ENCODE results near the gene RAMP3.
"Not testable (repeated sequence)": the region's sequence is repeated elsewhere in the genome, so short reads cannot be mapped to it uniquely, and the experiment has no call there.

RAMP3 gene

DNA sequence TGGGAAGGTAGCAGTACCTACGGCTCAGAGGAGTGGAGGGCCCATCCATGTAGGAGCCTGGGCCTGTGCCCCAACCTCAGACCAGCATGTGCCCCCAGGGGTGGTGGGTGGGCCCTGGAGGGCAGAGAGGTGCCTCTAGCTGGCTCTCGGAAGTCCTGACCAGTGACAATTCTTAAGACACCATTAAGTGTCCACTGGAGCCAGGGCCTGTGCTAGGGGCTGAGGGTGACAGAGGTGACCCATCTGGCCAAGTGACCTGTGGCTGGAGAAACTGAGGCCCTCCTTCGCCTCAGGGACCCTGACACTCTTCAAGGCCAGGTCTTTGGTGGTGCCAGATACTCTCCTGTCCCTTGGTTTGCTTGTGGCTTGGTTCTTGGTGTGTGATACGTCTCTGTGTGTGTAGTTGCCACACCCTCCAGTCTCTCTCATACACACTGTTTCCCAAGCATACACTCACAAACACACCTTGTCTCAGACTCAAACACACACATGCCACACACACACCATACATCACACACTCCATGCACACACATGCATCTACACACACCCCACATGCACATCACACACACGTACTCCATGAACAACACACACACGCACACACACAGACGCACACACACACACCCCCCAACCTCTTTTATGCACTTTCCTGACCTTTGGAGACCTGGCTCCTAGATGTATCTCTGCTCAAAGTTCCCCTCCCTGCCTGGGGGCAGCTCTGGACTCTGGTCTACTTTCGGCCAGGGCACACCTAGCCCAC lies 897 bp upstream of the RAMP3 start:
- DNase-seq = no peak

DNA sequence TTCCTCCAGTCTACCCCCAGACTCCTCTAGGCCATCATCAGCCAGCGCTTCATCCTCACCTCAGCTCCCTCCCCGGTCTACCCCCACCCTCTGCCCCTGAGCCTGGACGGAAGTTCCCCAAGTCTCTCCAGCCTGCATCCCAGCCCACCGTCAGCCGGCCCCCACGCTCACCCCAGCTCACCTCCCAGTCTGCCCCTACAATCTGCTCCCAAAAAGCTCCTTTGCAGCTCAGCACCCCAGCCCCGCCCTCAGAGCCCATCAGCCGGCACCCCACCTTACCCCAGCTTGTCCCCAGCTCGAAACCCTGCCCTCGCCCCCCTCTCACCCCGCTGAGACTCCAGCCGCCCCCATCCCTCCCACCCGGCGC lies 322 bp upstream of the RAMP3 start:
- DNase-seq = no peak

DNA sequence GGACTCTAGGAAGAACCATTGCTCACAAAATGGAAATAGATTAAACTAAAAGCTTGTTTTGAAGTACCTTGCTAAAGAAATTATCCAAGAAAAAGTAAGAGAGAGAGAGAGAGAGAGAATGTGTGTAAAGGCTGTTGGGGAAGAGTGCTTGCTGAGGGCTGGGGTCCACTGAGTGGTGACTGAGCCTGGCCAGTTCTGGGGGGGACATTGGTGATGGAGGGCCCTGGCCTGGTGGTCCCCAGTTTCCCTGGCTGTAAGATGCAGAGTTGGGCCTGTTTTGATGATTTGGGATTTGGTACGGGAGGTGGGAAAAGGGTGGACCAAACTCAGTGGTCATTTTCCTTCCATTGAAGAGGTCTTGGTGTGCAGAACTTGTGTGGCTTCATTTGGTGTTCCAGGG lies 880 bp downstream of the RAMP3 start:
- no peak for DNase-seq

DNA sequence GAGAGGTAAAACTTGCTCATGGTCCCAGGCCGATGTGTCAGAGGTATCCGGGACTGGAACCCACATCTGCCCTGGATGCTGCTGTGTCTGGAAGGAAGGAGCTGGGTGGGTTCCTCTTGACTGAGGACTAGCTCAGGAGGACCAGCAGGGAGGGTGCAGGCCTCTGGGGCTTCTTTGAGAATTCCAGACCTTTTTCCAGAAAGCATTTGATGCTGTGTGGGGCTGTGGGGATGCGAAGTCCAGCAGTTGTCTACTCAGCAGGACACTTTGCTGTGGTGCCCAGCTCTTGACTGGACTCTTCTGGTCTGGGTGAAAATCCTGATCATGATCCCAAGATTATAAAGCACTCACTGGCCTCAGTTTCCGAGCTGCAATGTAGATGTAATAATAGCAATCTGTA lies 1.7 kb downstream of the RAMP3 start:
- no peak for DNase-seq

DNA sequence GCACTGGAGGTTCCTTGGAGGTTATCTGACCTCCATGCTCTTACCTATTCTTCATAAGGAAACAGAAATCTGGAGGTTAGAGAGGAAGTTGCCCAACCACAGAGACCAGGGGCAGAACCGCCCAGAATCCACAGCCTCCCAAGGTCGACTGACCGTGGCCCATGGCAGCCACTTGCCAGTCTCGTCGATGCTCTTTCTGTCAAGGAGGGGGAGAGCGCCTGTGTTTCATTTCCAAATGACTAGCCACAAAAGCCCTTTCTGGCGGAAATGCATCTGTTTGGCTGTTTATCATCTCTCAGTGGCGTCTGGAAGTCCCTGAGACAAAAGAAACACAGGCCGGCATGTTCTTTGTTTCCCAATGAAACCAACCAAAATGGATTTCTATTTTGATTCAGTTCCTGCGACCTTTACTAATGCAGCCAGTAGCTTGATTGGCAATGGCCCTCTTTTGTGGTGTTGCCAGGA lies 2.9 kb downstream of the RAMP3 start:
- DNase-seq = peak in 1 of 51 donors; percentile 27

DNA sequence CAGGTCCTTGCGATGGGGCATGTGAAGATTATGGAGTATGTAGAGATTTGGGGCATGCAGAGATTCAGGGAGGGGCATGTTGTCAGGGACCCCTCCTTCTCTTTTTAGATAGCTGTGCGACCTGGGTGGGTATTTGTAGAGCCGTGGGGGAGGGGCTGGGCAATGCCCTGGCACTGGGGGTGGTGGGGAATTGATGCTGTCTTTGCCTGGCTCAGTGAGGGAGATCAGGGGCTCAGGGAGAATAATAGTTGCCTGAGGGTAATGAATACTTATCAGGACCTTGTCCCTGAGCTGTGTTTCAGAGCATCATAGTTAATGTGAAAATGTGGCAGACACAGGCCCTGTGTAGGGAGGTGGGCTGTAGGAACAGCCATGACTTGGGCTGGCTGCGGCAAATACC lies 3.5 kb downstream of the RAMP3 start:
- DNase-seq = no peak

DNA sequence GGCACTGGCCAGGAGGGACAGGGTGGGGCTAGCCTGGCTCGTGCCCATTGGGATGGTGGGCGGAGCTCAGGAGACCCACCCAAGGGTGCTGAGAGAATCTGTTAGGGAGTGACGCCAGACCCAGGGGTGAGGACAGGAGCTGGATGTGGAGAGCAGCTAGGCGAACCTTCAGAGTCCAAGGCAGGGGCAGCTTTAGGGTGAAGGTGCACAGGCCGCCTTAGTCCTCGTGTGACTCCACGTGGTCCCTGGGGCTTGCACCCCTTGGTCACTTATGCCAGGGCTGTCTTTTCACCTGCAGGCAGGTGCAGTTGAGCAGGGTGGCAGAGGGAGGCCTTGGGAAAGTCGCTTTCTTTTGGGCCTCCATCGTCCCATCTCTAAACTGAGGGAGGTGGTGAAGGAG lies 4.3 kb downstream of the RAMP3 start:
- no peak for DNase-seq

DNA sequence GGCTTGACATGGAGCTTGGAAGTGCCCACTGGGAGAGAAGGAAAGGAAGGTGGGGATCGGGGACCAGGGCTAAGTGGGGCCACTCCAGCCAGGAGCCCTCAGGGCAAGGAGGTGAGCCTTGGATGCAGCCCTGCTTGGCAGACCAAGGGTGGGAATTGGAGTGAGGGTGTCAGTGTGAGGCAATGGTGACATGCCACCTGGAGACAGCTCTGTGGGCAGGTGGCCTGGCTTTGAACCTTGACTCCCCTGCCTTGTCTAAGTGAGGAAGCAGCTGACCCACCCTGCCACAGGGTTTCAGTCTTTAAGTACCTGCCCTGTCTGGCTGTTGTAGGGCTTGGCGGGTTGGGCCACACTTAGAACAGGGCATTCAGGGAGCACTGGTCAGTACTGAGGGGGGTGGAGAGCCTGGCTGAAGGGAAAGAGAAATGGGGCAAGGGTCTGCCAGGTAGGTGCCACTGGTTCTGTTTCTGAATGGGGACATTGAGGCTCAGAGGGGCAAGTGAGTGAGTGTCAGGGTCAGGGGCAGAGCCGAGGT lies 4.8 kb downstream of the RAMP3 start:
- no peak for DNase-seq

DNA sequence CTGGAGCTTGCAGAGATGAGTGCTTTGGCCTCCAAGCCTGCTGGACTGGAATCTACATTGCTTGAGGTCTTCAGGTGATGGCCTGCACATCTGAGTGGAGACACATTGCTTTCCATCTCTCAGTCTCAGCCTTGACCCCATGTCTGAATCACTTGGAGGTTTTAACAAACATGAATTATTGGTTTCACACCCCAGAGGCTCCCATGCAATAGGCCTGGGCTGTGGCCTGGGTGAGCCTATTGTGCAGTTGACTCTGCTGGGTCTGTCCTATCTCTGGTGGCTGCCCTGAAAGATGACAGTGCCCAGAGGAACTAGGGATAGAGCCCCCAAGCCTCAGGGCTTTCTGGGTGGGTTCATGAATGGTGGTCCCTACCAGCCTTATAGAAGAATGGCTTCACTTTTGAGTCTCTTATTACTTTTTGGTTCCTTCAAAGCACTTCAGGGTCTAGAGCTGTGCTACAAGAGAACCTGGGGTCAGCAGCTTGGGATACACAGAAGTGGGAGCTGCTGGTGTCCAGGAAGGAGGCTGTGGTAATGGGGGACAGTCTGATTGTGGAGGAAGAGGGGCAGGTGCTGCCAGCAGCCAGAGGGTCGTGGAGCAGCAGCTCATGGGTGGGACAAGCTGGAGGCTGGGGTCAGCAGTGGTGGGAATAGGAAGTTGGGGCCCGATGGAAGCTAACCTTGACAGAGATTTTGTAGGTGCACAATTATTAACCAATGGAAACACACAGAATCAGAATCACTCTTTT lies 5.5 kb downstream of the RAMP3 start:
- no peak for DNase-seq

DNA sequence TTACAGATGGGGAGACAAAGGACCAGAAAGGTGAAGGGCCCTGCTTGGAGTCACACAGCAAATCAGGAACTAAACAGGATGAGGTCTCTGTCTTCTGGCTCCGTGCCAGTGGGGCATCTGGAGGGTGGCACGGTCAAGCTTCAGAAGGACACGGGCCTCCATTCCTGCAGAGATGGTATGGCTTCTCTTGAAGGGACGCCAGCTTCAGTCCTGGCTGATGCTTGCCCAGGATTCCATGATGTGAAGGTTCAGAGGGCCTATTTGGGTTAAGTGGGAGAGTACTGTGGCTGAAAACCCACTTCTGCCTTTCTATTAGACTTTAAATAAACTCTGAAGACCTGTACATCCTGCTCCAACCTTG lies 6.1 kb downstream of the RAMP3 start:
- DNase-seq = no peak

DNA sequence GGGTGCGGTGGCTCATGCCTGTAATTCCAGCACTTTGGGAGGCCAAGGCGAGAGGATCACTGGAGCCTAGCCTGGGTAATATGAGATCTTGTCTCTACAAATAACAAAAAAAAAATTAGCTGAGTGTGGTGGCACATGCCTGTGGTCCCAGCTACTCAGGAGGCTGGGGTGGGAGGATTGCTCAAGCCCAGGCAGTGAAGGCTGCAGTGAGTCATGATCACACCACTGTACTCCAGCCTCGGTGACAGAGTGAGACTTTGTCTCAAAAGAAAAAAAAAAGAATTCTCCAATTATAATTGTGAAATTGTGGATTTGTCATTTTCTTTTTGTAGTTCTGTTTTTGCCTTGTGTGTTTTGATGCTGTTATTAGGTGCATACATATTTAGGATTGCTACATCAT lies 6.7 kb downstream of the RAMP3 start:
- not testable (repeated sequence) for DNase-seq

DNA sequence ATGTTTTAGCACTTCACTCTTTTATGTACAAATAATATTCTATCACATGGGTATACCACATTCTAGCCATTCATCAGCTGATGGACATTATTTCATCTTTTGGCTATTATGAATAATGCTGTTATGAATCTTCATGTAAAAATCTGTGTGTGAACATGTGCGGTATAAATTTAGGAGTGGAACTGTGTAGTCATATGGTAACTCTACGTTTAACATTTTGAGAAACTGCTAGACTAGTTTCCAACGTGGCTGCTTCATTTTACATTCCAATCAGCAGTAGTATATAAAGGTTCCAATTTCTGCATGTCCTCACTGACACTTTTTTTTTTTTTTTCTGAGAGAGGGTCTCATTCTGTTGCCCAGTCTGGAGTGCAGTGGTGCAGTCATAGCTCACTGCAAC lies 8.3 kb downstream of the RAMP3 start:
- no peak for DNase-seq

DNA sequence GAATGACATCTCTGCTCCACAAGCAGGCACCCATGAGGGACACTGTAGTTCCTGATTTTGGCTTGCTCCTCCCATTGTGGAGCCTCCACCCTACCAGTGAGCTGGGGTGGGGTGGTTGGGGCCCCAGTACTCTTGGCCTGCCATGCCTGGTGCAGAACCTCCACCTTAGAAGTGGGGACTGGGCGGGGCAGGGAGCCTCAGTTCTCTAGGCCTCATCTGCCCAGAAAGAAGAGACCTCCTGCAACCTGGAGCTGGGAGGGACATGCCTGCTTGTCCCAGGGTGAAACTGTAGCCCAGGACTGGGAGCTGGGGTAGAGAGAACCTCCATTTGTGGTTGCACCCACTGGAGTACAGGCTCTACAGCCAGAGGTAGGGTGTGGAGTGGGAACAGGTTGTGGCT lies 14.4 kb downstream of the RAMP3 start:
- DNase-seq = no peak

DNA sequence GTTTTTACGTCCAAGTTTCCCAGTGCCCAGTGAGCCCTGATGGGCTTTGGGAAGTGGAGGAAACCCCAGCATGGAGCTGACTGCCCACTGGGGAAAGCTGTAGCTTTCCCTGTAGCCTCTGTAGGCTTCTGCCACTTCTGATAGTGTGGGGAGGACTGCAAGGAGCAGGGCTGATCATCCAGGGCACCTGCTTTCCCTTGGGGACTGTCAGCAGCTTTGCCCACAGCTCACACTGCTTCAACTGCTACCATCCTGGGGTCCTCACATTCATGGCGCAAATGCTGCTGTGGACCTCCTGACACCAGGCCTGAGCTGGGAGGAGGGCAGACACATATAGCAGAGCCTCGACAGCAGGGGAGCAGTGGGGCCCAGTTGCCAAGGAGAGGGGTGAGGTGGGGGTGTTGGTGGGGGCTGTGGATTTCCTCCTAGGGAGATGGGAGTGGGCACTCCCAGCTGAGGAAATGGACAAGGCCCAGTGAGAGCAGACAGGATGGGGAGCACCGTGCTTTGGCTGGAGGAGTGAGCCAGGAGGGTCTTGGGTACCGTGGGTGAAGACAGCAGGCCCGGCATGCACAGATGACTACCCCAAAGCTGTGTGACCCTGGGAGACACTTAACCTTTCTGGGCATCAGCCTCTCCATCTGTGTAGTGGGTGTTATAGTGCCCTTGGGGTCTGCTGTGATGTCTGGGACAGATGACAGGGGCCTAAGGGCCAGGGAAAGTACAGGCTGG lies 16.2 kb downstream of the RAMP3 start:
- DNase-seq = no peak

DNA sequence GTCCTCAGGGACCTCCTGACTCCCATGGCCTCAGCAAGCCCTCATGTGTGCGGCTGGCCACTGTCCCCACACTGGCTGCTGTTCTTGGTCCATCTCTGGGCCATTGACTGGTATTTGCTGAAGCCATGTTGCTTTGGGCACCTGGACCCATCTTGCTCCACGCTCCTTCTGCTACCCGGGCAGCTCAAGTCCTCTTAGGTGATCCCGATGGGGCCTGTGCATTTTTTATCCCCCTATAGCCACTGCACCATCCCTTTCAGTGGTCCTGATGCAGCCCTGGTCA lies 16.7 kb downstream of the RAMP3 start:
- DNase-seq = no peak

DNA sequence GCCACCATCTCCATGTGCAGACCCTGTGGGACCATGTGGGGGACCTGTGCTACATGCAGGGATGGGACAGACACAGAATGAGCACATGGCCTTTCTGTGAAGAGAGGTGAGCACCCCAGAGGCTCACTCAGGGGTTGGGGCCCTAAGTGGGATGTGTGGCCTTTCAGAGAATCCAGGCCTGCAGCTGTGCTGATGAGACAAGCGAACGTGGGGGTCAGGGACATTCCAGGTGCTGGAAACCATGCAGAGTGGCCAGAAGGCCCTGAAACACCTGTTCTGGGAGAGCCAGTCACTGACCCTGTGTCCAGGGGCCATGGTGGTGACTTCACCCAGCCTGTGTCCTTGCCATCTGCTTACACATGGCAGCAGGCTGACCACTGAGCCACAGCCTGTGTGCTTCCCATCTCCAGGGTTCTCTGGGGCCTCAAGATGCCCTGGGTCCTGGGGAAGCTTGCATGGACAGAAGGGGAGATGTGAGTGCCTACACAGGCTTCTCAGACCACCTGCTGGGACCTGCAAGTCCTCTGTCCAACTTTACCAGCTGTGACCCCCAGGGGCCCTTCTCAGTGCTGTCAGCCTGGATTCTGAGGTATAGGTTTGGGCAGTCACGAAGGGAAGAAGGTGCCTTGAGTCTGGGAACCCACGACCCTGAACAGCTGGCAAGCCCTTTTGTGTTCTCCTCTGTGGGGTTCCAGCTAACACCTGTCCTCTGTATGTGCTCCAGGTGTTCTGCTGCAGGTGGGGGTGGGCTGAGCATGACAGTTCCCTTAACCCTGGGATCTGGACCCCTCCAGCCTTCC lies 17.6 kb downstream of the RAMP3 start:
- no peak for DNase-seq

DNA sequence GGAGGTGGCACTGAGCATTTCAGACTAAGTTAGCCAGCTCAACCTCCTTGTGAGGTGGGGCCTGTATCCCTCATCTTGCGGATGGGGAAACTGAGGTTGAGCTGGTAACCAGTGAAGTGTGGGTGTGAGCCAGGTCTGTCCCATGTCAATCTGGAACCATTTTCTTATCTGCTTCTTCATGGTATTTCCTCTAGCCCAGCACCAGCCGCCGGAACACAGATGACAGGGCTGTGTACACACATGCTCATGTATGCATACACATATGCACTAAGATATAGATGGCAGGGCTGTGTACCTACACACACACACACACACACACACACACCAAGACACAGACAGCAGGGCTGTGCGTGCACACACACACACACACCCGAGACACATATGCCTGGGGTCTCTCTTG lies 18.5 kb downstream of the RAMP3 start:
- no peak for DNase-seq

DNA sequence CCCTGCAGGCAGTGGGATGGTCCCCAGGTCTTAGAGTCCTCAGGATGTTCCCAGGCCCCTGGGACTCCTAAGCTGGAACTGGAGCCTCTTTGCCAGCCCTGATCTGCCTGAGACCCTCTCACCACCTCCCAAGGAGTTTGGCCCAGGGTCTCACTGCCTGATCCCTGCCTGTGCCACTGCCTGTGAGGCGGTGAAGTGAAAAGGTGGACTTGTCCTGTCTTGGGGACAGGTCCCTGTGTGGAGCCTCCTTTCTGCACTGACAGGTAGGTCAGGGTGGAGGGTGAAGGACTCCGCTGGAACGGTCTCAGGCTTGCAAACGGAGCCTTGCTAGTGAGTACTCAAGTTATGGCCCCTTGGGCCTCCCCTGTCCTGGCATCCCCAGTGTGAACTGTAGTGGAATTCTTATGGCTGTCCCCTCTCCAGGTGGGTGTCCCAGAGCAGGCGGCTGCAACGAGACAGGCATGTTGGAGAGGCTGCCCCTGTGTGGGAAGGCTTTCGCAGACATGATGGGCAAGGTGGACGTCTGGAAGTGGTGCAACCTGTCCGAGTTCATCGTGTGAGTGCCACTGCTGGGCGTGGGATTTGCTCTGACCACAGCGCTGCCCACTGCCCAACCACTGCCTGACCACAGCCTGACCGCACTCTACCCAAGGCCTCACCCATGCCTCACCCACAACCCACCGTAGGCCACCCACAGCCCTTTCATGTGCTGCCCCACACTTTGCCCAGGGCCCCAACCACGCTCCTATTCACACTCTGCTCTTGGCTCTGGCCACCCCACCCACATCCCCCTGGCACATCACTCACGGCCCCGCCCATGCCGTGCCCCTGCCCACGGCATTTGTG lies 19.5 kb downstream of the RAMP3 start:
- DNase-seq = no peak

DNA sequence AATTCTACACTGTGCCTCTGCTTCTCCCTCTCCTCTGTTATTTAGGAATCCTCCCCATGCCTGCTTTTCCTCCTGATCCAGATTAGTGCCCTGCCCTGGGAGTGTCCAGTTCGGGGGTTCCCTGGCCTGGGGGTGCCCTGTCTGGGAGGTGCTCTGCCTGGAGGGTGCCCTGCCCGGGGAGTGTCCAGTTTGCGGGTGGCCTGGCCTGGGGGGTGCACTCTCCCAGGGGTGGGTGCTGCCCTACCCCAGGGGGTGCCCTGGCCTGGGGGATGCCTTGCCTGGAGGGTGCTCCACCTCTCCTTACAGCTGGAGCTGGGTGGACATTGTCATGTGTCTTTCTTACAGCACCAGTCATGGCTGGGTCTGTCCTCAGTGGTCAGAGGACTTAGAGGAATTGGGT lies 20.2 kb downstream of the RAMP3 start:
- DNase-seq = no peak
